Common myeloid progenitor, CD34-positive (primary cell): ENCODE results near the gene HEATR3.

Experiments
- CTCF ChIA-PET: fragments of 350-600 bp; sonication (Branson Sonifier 250); formaldehyde crosslinking; loops from one replicate; lab custom pipeline; 2021; ENCODE audit warnings: antibody characterized with exemption; lab: Charles Lee
- POLR2A ChIA-PET: fragments of 350-600 bp; sonication (Branson Sonifier 250); formaldehyde crosslinking; loops from one replicate; lab custom pipeline; 2021; ENCODE audit warnings: antibody characterized with exemption; lab: Charles Lee
- DNase-seq, 3 donors: peaks; one replicate each; pipeline versions ENCODE4 v3.0.0 to v3.0.0-alpha.2; 2013
- H3K27ac ChIP-seq, 2 experiments: 1 replicate in 1 of 2; 2 replicates in 1 of 2; pipeline ENCODE4 v1.7.0; 2013; ENCODE audit warnings: inconsistent platforms in 2 of 2, low read length in 2 of 2, mild to moderate bottlenecking in 2 of 2, low read depth in 1 of 2, moderate library complexity in 1 of 2; ENCODE audit not compliant: severe bottlenecking in 2 of 2, insufficient read depth in 1 of 2, poor library complexity in 1 of 2
- H3K27me3 ChIP-seq, 5 experiments: replicated peaks in 2 of 5; 1 replicate in 3 of 5; 2 replicates in 2 of 5; pipeline versions ENCODE4 v1.6.1 to v1.7.0; 2013; ENCODE audit warnings: low read length in 4 of 5, mild to moderate bottlenecking in 2 of 5, moderate library complexity in 2 of 5, inconsistent platforms in 1 of 5; ENCODE audit not compliant: insufficient read depth in 5 of 5, control insufficient read depth in 4 of 5
- H3K36me3 ChIP-seq, 4 experiments: 1 replicate in 2 of 4; 2 replicates in 2 of 4; pipeline versions ENCODE4 v1.6.1 to v1.7.0; 2013; ENCODE audit warnings: low read length in 3 of 4, control low read depth in 1 of 4, mild to moderate bottlenecking in 1 of 4; ENCODE audit not compliant: control insufficient read depth in 4 of 4, insufficient read depth in 4 of 4
- H3K4me1 ChIP-seq, 4 experiments: 1 replicate in 3 of 4; 2 replicates in 1 of 4; pipeline versions ENCODE4 v1.6.1 to v1.7.1; 2013; ENCODE audit warnings: low read length in 3 of 4, mild to moderate bottlenecking in 3 of 4, control low read depth in 1 of 4, inconsistent platforms in 1 of 4, moderate library complexity in 1 of 4; ENCODE audit not compliant: control insufficient read depth in 4 of 4, insufficient read depth in 4 of 4; ENCODE audit errors: control extremely low read depth in 1 of 4
- H3K4me3 ChIP-seq, 7 experiments: 1 replicate in 4 of 7; 2 replicates in 3 of 7; pipeline versions ENCODE4 v1.5.1 to v1.7.0; 2013; ENCODE audit warnings: mild to moderate bottlenecking in 7 of 7, low read length in 6 of 7, moderate library complexity in 6 of 7, inconsistent platforms in 2 of 7, low read depth in 2 of 7, control low read depth in 1 of 7; ENCODE audit not compliant: insufficient read depth in 4 of 7, control insufficient read depth in 1 of 7; ENCODE audit errors: extremely low read depth in 1 of 7
- H3K9me3 ChIP-seq, 5 experiments: 1 replicate in 4 of 5; 2 replicates in 1 of 5; pipeline versions ENCODE4 v1.6.1 to v1.7.1; 2013; ENCODE audit warnings: low read length in 4 of 5, mild to moderate bottlenecking in 2 of 5, inconsistent platforms in 1 of 5, low read depth in 1 of 5, moderate library complexity in 1 of 5; ENCODE audit not compliant: control insufficient read depth in 4 of 5, insufficient read depth in 2 of 5; ENCODE audit errors: control extremely low read depth in 1 of 5
- WGBS: methylation state at CpG from one replicate; pipeline ENCODE4 v1.1.5; 2013; ENCODE audit not compliant: insufficient coverage; 5-methylcytosine and 5-hydroxymethylcytosine counted together

Gene HEATR3

GRCh38 chr16:50079397-50080140, 13.8 kb downstream of the HEATR3 start:
- Histone ChIP-seq H3K4me1 (no peaks in the 10 kb centered on the region), H3K36me3 (peaks cover 13 to 57% (median 34%) of the 10 kb centered on the region in 4 experiments), H3K27me3 (no peaks in the 10 kb centered on the region), H3K4me3 (no peak overlapping the region), H3K9me3 (no peaks in the 10 kb centered on the region), H3K27ac (no peak overlapping the region)
- 84% methylated on average over 7 of the region's 9 CpGs for WGBS
- POLR2A ChIA-PET, result no interaction called here
- CTCF ChIA-PET, result interaction anchor here (1.3 kb wide), 1 partner anchor 13 kb away, joined by 4 read pairs; no protein-coding TSS in a partner anchor
- DNase-seq, result no peak

GRCh38 chr16:50081428-50082018, 15.8 kb downstream of the HEATR3 start:
- H3K4me3 ChIP-seq, result no peak overlapping the region
- no peaks in the 10 kb centered on the region for H3K4me1 ChIP-seq
- H3K9me3 ChIP-seq, result no peaks in the 10 kb centered on the region
- DNase-seq, result no peak
- no peaks in the 10 kb centered on the region for H3K27me3 ChIP-seq
- peaks cover 8 to 70% (median 47%) of the 10 kb centered on the region in 4 experiments for H3K36me3 ChIP-seq
- H3K27ac ChIP-seq, result no peak overlapping the region
- ChIA-PET CTCF (interaction anchor here (0.9 kb wide), 1 partner anchor 21 kb away, joined by 3 read pairs; no protein-coding TSS in a partner anchor), POLR2A (no interaction called here)
- 95% methylated on average over 4 of the region's 7 CpGs for WGBS

GRCh38 chr16:50083996-50084395, 18.2 kb downstream of the HEATR3 start:
- Histone ChIP-seq H3K27ac (no peak overlapping the region), H3K27me3 (no peaks in the 10 kb centered on the region), H3K4me1 (no peaks in the 10 kb centered on the region), H3K4me3 (no peak overlapping the region), H3K9me3 (no peaks in the 10 kb centered on the region), H3K36me3 (peaks cover 11 to 83% (median 53%) of the 10 kb centered on the region in 4 experiments)
- ChIA-PET CTCF (no interaction called here), POLR2A (no interaction called here)
- WGBS, result 95% methylated on average over 8 of the region's 8 CpGs
- no peak for DNase-seq

- H3K4me3 ChIP-seq, result no peak overlapping the region
- WGBS, result 96% methylated on average over 5 of the region's 6 CpGs
- peaks cover 4 to 78% (median 39%) of the 10 kb centered on the region in 4 experiments for H3K36me3 ChIP-seq
- no peak for DNase-seq
- no peaks in the 10 kb centered on the region for H3K27me3 ChIP-seq
- no peaks in the 10 kb centered on the region for H3K9me3 ChIP-seq
- H3K27ac ChIP-seq, result no peak overlapping the region
- POLR2A ChIA-PET, result no interaction called here
- no peaks in the 10 kb centered on the region for H3K4me1 ChIP-seq
- CTCF ChIA-PET, result interaction anchor here (1.2 kb wide), 1 partner anchor 61 kb away, joined by 3 read pairs; the partner anchor contains the start of gene CNEP1R1
Observed at GRCh38 chr16:50086176-50086575, 20.4 kb downstream of the HEATR3 start.

GRCh38 chr16:50088302-50088701, 22.5 kb downstream of the HEATR3 start:
- 92% methylated on average over 3 of the region's 3 CpGs for whole genome bisulfite sequencing
- DNase-seq, result no peak
- no peaks in the 10 kb centered on the region for H3K27me3 ChIP-seq
- peaks cover 0 to 2% (median 0%) of the 10 kb centered on the region in 4 experiments for H3K4me1 ChIP-seq
- H3K36me3 ChIP-seq, result peaks cover 4 to 79% (median 40%) of the 10 kb centered on the region in 4 experiments
- POLR2A ChIA-PET, result interaction anchor here (1.2 kb wide), 1 partner anchor 75 kb away, joined by 4 read pairs; no protein-coding TSS in a partner anchor
- H3K9me3 ChIP-seq, result no peaks in the 10 kb centered on the region
- no peak overlapping the region for H3K27ac ChIP-seq
- CTCF ChIA-PET, result interaction anchor here (1.6 kb wide), 1 partner anchor 63 kb away, joined by 5 read pairs; the partner anchor contains the start of gene CNEP1R1
- no peak overlapping the region for H3K4me3 ChIP-seq

- H3K27ac ChIP-seq, result no peak overlapping the region
- no peak overlapping the region for H3K4me3 ChIP-seq
- peaks cover 0 to 11% (median 5%) of the 10 kb centered on the region in 4 experiments for H3K4me1 ChIP-seq
- peaks cover 7 to 58% (median 18%) of the 10 kb centered on the region in 4 experiments for H3K36me3 ChIP-seq
- ChIA-PET CTCF (interaction anchor here (1.0 to 1.8 kb wide), 3 partner anchors 10 to 24 kb away, joined by 3 to 4 read pairs (median 3); no protein-coding TSS in a partner anchor), POLR2A (no interaction called here)
- H3K9me3 ChIP-seq, result no peaks in the 10 kb centered on the region
- H3K27me3 ChIP-seq, result no peaks in the 10 kb centered on the region
- no peak for DNase-seq
- 93% methylated on average over 3 of the region's 6 CpGs for WGBS
Observed at GRCh38 chr16:50092891-50093290, 27.1 kb downstream of the HEATR3 start.
